Fibroblast of peridontal ligament (primary cell): ENCODE data around the gene LDLRAD3.

Experiments
- DNase-seq: peaks from one replicate; pipeline ENCODE4 v3.0.0-alpha.2; 2010; ENCODE audit errors: extremely low read depth

Gene LDLRAD3

DNA sequence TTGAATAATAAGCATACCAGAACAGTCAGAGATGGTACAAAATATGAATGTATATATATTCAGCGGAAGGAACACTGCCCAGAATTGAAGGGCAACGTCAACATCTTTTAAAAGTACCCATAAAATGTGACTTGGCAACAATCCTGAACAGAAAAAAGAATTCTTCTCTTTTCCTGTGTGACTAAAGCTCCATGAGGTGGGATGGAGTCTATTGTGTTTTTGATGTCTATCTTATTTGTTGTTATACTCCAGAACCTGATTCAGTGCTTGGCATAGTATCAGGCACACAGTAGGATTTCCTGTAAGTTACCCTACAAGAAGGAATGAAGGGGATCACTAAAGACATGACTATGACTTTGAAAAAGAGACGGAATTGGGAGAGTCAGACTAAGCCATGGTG lies 10.3 kb downstream of the LDLRAD3 start:
- DNase-seq: no peak

DNA sequence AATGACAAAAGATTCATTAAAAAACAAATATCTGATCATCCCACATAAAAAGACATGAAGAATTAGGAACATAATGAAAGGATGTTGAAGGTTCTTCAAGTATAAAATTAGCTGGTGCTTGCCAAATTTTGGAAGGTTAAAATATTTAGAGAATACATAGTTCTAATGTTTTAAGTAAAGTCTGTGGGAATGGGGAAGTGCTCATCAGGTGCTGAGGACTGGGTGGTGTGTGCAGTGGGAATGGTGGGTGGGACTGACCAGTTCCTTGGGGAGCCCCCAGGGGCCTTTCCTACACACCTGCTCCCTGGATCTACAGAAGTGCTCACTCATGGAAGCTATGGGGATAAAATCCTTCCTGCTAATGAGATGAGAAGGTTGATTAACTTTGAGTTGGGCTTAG lies 11.8 kb downstream of the LDLRAD3 start:
- DNase-seq: no peak

- DNase-seq: peak; percentile 35
These were observed 18.7 kb downstream of the LDLRAD3 start for GRCh38 chr11:35962369-35963138.

DNA sequence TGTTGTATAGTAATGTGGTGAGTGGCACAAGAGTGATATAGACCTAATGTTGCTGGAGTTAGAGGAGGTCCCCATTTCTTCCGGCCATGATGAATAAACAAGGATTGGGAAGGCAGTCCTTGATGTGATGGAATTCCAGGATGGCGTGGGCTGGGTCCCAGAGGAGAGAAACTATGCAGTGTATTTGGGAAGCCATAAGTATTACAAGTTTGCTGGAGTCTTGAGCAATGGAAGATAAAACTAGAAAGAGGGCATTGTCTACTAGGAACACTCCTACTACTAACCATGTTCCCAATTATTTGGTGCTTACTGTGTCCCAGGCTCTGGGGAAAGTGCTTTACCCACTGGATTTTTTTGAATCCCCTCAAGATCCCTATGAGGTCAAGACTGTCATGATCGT lies 20.0 kb downstream of the LDLRAD3 start:
- DNase-seq: peak; percentile 50

GRCh38 chr11:35964841-35965240 lies 21.0 kb downstream of the LDLRAD3 start:
- DNase-seq: peak; percentile 18

DNA sequence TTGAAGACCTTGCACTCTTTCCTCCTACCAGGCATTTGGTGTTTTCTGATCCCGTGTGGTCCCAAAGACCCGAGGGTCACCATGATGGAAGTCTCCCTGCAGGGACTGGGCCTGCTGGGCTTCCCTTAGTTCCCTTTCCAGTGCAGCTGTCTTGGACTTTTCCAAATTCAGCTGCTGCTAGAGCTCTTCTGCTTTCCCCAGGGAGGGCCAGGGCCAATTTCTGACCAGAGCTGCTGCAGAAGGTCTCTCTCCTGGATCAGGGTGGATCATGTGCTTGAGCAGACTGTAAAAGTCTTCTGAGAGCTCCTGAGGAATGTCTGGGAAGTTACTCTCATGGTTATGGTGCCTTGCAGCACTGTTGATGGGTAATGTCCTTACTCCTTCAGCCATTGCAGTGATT lies 23.2 kb downstream of the LDLRAD3 start:
- no peak for DNase-seq

- no peak for DNase-seq
These were observed 24.7 kb downstream of the LDLRAD3 start for GRCh38 chr11:35968386-35969088.

- DNase-seq: no peak
These were observed 25.5 kb downstream of the LDLRAD3 start for GRCh38 chr11:35969089-35970042.

GRCh38 chr11:35970445-35970844 lies 26.6 kb downstream of the LDLRAD3 start:
- DNase-seq: no peak

GRCh38 chr11:35971841-35972422 lies 28.1 kb downstream of the LDLRAD3 start:
- no peak for DNase-seq

DNA sequence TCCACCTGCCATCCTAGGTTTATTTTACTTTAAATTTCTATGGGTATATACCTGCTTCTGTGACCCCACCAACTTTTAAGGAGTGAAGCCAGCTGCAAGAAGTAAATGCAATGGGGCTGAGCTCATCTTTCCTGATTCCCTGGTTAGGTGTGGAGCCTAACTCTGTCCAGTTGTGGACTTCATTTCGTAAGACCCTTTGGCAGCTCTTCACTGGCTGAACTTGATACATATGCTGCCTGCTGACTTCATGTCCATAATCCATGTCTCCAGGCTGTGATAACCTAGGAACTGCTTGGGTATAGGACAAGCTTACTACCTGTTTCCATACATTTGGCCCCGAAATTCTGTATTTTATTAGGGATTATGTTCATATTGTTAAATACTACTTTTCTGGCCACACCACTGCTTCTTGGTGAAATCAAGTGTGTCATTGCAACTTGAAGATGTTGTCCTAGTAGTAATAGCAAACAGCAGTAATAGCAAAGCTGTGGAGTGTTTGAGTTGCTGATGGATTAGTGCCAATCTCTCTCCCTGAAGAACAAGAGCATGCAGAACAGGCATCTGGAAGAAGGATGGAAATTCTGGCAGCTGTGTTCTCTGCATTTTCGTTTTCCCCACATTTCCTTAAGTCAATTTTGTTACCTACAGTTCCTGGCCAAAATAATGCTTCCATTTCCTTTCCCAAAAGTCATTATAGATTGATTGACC lies 31.2 kb downstream of the LDLRAD3 start:
- DNase-seq: peak; percentile 53

DNA sequence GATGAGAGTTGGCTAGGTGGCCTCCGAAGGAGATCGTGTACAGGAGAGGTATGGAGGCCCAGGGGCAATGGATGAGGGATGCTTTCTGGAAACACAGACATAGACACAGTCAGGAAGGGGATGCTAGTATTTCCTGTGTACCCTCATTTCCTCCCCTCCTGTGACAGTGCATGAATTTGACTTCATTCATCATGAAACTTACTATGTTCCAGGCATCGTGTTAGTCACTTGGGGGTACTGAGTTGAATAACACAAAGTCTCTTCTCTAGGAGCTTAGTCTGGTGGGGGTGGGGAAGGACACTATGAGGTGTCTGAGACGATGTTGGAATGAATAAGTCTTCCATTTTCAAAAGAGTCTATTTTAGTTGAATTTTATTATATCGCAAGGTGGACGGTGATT lies 32.6 kb downstream of the LDLRAD3 start:
- no peak for DNase-seq

GRCh38 chr11:35978183-35978582 lies 34.3 kb downstream of the LDLRAD3 start:
- no peak for DNase-seq

- DNase-seq: no peak
These were observed 35.0 kb downstream of the LDLRAD3 start for GRCh38 chr11:35978891-35979290.

DNA sequence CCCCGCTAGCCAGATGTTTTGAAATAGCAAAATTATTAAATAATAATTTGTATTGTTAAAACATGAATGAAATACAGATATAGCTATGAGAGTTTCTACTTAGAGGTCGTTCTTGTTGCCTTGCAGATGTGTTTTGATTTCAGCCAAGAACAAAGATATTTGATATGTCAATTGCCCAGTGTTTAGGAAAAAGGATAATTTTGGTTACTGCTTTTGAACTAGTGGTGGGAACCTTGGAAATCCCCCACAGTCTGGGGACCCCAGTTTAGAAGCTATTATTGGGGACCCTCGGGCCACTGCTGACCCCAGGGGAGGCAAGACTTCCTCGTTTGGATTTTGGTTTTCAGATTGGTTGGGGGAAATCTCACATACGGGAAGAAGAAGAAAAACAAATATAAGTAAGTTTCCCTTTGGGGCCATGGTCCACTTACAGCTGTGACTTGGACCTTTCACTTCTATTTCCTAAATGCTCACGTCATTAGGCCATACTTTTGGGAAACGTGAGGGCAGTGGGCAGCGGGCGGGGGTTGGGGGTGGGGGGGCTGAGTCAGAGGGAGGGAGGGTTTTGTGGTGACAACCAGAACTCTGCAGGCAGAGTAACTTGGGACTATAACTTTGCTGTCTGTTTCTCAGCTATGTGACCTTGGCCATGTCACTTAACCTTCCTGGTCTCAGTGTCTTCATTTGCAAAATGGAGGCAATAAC lies 37.0 kb downstream of the LDLRAD3 start:
- peak; percentile 75 for DNase-seq

- no peak for DNase-seq
These were observed 37.7 kb downstream of the LDLRAD3 start for GRCh38 chr11:35981581-35981980.

- DNase-seq: no peak
These were observed 38.2 kb downstream of the LDLRAD3 start for GRCh38 chr11:35982061-35982460.

DNA sequence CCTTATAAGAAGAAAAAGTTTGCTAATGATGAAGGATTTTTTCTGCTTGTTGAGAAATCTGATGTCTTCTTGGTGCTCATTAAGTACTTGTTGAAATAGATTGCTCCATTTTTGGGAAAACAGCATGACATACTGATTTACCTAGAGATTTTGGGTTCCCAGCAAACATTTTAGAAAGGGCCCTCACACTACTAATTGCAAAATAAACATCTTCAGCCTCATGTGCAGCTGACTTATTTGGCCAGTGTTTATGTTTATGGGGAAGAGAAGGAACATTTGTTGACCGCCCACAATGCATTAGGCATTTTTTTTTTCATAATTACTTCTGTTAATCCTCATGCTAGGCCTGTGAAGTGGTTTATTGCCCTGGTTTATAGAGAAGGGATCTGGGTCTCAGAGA lies 40.1 kb downstream of the LDLRAD3 start:
- DNase-seq: no peak

- no peak for DNase-seq
These were observed 43.1 kb downstream of the LDLRAD3 start for GRCh38 chr11:35986947-35987346.

GRCh38 chr11:35990170-35990569 lies 46.3 kb downstream of the LDLRAD3 start:
- no peak for DNase-seq

- no peak for DNase-seq
These were observed 47.0 kb downstream of the LDLRAD3 start for GRCh38 chr11:35990816-35991215.
